Right cardiac atrium (tissue), 5 donors: ENCODE results near the gene DESI2. TPM values are rescaled to one million over a fixed set of nuclear protein-coding genes. Genes with fewer than 3 reads are reported as not detected.
"Not testable (repeated sequence)": the region's sequence is repeated elsewhere in the genome, so short reads cannot be mapped to it uniquely, and the experiment has no call there.

Experiments
- ATAC-seq, 2 donors: fragments of 200-7000 bp; cut with Tn5 transposase; one replicate each; pipeline versions ENCODE4 v1.8.0 to v1.9.1; 2020; ENCODE audit warnings: moderate library complexity in 2 of 2, mild to moderate bottlenecking in 1 of 2
- DNase-seq, 3 donors: peaks; one replicate each; pipeline ENCODE4 v3.0.0-alpha.2; 2020
- H3K27ac ChIP-seq: one replicate; pipeline ENCODE4 v1.5.1; 2013; ENCODE audit warnings: mild to moderate bottlenecking, low read length, control low read depth, moderate library complexity
- H3K27me3 ChIP-seq: one replicate; pipeline ENCODE4 v1.6.1; 2013; ENCODE audit not compliant: control insufficient read depth, insufficient read depth
- H3K4me1 ChIP-seq: one replicate; pipeline ENCODE4 v1.6.1; 2013; ENCODE audit warnings: low read length; ENCODE audit not compliant: control insufficient read depth, insufficient read depth
- H3K4me3 ChIP-seq: one replicate; pipeline ENCODE4 v1.5.1; 2013; ENCODE audit warnings: low read length, control low read depth
- H3K9me3 ChIP-seq: one replicate; pipeline ENCODE4 v1.6.1; 2013; ENCODE audit warnings: low read length; ENCODE audit not compliant: control insufficient read depth
- WGBS: extraction: QIAGEN DNeasy Blood & Tissue Kit; methylation state at CpG from one replicate; pipeline ENCODE4 v1.1.7; 2013; 5-methylcytosine and 5-hydroxymethylcytosine counted together
- intact Hi-C, 4 donors: fragments of 100-400 bp; cut with DNase I; formaldehyde crosslinking; loops; one replicate each; pipeline versions ENCODE4 v1.11.0 to v1.14.0; 2022 to 2023
- polyA plus RNA-seq: library from polyadenylated mRNA; stranded (reverse); fragments of 200-250 nt; gene quantifications from one replicate; pipeline ENCODE4 v1.2.3, GENCODE V29; 2013
- total RNA-seq, 4 donors: library from RNA; stranded (reverse); fragmentation: NEBNext Ultra II Directional; extraction: Animal tissue kit (Norgen Biotek cat#: 25700); gene quantifications; one replicate each; pipeline ENCODE4 v1.2.1, GENCODE V29; 2021
- donor health status: healthy with polysubstance abuse.
- donor health status: DM: no; HTN: yes; CAD: no.
- donor health status: DM: no; HTN: no; CAD: no.
- donor health status: DM: no; HTN: yes; CAD: no; lungs with severe emphysema.
- donor health status: DM: yes; HTN: yes; CAD: no.

DESI2 gene
- total and polyA plus RNA-seq, 5 donors, result 12.1 to 27.0 (median 23.7) TPM

DNA sequence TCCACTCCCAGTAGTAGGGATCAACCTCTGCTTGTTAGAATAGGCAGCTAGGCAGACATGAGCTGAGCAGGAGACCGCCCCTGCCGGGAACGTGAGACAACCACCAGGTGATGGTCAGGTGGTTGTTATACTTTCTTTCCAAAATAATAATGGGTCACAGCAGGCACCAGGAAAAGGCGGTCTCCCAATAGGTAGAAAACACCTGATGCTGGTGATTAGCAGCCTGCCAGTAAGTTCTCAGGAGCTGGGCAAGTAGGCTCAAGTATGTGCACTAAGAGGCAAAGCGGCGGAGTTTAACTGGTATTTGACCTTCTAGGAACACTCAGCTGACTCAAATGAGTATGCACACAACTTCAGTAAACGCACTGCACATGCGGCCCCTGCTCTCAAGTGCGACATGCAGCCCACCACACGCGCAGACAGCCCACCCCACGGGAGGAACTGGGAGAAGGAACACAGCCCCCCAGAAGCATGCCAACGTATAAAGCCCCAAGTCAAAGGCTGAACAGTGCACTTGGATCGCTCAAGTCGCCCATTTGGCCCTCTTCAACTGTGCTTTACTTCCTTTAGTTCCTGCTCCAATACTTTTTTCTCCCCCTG is 80.0 kb downstream of the DESI2 start:
- no peak for ATAC-seq
- H3K4me3 ChIP-seq, result no peak overlapping the region
- no peak overlapping the region for H3K27ac ChIP-seq
- DNase-seq, result no peak
- WGBS, result 95% methylated on average over 15 of the region's 15 CpGs
- no peaks in the 10 kb centered on the region for H3K27me3 ChIP-seq
- no peaks in the 10 kb centered on the region for H3K4me1 ChIP-seq
- intact Hi-C loops, result no loop called here
- no peaks in the 10 kb centered on the region for H3K9me3 ChIP-seq

DNA sequence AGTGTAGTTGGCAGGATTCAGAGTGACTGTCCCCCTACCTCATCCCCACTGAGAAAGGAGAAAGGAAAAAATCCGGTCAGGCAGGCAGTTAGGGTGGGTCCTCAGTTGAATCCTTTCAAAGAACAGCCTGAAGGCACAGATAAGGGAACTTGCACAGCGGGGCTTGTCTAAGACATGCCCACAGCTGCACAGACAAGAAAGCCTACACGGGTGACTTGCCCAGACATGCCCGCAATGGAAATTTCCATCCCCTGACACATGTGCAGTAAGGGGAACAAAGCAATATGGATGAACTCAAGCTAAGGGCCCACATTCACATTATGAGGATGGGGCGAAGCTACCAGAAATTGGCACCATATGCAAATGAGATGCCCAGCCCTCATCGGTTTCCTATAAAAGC is 82.5 kb downstream of the DESI2 start:
- DNase-seq, result no peak
- WGBS, result 93% methylated on average over 6 of the region's 6 CpGs
- Histone ChIP-seq H3K9me3 (no peaks in the 10 kb centered on the region), H3K4me1 (no peaks in the 10 kb centered on the region), H3K27me3 (no peaks in the 10 kb centered on the region), H3K27ac (no peak overlapping the region), H3K4me3 (no peak overlapping the region)
- intact Hi-C loops, result no loop called here
- no peak for ATAC-seq

DNA sequence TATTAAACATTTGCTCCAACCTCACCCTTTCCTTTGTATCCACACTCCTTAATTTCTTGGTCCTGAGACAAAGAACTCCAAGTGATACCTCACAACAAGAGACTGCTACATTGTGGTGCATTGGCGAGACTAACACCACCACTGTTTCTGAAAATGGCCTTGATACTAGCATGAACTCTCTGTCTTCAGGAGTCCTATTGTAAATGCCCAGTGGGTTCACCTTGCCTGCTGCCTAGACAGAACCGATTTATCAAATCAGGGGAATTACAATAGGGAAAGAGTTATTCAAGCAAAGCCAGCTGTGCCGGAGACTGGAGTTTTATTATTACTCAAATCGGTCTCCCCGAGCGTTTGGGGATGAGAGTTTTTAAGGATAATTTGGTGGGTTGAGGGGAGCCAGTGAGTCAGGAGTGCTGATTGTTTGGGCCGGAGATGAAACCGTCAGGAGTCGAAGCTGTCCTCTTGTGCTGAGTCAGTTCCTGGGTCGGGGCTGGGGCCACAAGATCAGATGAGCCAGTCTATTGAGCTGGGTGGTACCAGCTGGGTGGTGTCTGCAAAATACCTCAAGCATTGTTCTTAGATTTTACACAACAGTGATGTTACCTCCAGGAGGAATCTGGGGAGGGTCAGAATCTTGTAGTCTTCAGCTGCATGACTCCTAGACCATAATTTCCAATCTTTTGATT is 83.1 kb downstream of the DESI2 start:
- Histone ChIP-seq H3K9me3 (no peaks in the 10 kb centered on the region), H3K4me1 (no peaks in the 10 kb centered on the region), H3K27ac (no peak overlapping the region), H3K27me3 (no peaks in the 10 kb centered on the region), H3K4me3 (no peak overlapping the region)
- 93% methylated on average over 10 of the region's 10 CpGs for WGBS
- intact Hi-C loops, result no loop called here
- no peak for ATAC-seq
- no peak for DNase-seq

DNA sequence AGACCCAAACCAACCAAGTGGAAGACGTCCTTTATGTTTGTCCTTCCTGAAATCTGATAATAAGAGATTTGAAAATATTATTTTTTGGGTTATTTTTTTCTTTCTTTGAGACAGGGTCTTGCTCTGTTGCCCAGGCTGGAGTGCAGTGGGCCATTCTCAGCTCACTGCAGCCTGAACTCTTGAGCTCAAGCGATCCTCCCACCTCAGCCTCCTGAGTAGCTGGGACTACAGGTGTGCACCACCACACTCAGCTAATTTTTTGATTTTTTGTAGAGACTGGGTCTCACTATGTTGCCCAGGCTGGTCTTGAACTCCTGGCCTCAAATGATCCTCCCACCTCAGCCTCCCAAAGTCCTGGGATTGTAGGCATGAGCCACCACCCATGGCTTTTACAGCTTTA is 86.2 kb downstream of the DESI2 start:
- H3K9me3 ChIP-seq, H3K27ac ChIP-seq, H3K27me3 ChIP-seq, DNase-seq, H3K4me3 ChIP-seq, ATAC-seq, intact Hi-C loops, H3K4me1 ChIP-seq: not testable (repeated sequence)
- WGBS, result 81% methylated on average over 2 of the region's 2 CpGs

DNA sequence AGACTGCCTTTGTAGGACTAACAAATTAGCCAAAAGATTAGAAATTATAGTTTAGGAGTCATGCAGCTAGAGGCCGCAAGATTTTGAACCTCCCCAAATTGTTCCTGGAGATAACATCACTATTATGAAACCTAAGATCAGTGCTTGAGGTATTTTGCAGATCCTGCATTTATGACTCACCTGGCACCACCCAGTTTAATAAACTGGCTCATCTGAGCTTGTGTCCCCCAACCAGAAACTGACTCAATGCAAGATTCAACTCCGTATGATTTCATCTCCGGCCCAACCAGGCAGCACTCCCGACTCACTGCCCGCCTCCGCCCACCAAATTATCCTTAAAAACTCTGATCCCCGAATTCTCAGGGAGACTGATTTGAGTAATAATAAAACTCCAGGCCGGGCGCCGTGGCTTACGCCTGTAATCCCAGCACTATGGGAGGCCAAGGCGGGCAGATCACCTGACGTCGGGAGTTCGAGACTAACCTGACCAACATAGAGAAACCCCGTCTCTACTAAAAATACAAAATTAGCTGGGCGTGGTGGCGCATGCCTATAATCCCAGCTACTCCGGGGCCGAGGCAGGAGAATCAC is 87.2 kb downstream of the DESI2 start:
- H3K27ac ChIP-seq, H3K4me1 ChIP-seq, intact Hi-C loops, DNase-seq, H3K9me3 ChIP-seq, ATAC-seq, H3K4me3 ChIP-seq, H3K27me3 ChIP-seq: not testable (repeated sequence)
- 91% methylated on average over 20 of the region's 20 CpGs for WGBS

DNA sequence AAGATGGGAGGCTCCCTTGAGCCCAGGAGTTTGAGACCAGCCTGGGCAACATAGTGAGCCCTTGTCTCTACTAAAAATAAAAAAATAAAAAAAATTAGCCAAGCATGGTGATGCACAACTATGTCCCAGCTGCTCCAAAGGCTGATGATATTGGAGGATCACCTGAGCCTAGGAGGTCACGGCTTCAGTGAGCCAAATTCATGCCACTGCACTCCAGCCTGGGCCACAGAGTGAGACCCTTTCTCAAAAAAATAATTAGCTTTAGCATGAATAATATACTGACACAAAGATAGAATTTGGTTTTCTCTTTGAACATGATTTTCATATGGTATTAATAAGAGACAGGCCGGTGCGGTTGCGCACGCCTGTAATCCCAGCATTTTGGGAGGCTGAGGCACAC is 88.8 kb downstream of the DESI2 start:
- intact Hi-C loops, result no loop called here
- WGBS, result 99% methylated on average over 5 of the region's 5 CpGs
- no peak for DNase-seq
- Histone ChIP-seq H3K27ac (no peak overlapping the region), H3K4me1 (no peaks in the 10 kb centered on the region), H3K9me3 (no peaks in the 10 kb centered on the region), H3K27me3 (no peaks in the 10 kb centered on the region), H3K4me3 (no peak overlapping the region)
- ATAC-seq, result no peak

DNA sequence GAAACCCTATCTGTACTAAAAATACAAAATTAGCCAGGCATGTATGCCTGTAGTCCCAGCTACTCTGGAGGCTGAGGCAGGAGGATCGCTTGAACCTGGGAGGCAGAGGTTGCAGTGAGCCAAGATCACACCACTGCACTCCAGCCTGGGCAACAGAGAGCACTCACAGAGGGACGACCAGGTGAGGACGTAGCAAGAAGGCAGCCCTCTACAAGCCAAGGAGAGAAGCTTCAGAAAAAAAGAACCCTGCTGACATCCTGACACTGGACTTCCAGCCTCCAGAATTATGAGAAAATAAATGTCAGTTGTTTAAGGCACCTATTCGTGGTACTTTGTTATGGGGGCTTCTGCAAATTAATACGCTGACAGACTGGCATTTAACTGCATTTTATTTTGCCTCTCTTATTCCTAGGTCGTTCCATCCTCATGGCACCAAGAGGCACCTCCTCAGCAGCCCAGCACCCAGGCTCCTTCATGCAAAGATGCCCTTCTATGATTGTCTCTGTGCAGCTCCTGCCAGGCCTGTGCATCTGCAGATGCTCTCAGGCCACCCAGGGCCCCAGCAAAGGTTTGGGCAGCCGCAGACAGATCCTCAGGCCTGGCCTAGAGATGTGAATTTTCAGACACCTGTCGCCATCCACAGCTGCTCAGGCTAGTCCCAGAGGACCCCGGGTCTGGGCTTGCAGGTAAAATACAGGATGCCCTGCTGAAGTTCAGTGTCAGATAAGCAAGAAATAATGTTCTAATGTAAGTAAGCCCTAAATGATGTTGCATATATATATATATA is 96.5 kb downstream of the DESI2 start:
- Histone ChIP-seq H3K4me3 (no peak overlapping the region), H3K4me1 (no peaks in the 10 kb centered on the region), H3K27me3 (no peaks in the 10 kb centered on the region), H3K27ac (no peak overlapping the region), H3K9me3 (no peaks in the 10 kb centered on the region)
- DNase-seq, result peak in 1 of 3 donors; percentile 33
- no peak for ATAC-seq
- WGBS, result 95% methylated on average over 9 of the region's 9 CpGs
- intact Hi-C loops, result no loop called here

DNA sequence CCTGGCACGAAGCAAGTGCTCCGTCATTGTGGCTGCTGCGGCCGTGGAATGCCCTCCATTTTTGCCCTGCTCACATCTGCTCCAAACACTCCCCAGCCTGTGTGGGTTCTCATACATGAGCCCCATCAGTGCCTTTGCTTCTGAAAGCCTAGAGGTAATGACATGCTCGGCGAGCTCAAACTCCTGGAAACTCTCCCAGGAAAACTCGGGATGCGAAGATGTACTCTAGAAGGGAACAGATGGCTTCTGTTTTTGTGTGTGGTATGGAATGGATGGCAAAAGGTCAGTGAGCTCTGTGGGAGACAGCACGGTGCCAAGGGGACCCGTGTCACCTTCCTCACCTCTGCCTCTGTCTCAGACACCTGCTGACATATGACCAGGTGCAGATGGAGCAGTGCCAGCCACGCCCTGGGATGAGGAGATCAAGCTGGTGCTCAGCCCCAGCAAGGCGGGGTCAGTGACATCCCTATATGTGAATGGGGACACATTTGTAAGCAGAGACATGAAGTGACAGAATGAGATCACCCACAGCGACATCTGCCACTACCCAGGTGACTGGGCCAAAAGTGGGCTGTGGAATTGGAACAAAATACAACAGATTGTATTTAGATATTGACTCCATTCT is 98.5 kb downstream of the DESI2 start:
- Histone ChIP-seq H3K4me1 (no peaks in the 10 kb centered on the region), H3K9me3 (no peaks in the 10 kb centered on the region), H3K4me3 (no peak overlapping the region), H3K27me3 (no peaks in the 10 kb centered on the region), H3K27ac (no peak overlapping the region)
- DNase-seq (no peak), ATAC-seq (no peak)
- intact Hi-C loops, result no loop called here
- 80% methylated on average over 13 of the region's 13 CpGs for WGBS

DNA sequence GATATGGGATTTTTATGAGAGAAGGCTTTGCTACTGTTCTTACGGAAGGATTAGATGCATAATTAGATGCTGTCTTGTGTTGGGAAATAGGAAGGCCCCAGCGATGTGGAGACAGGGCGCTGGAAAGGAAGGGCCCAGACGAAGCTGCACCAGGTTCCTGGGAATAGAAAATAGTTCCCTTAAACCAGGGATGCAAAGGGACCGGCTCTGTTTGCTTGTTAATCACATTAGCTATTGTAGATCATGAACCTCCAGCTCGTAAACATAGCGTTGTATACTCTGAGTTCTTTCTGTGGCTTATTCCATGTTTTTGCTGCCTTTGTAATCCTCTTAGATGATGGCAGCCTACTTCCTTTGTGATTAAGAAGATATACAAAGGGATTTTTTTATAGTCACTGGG is 102.7 kb downstream of the DESI2 start:
- Histone ChIP-seq H3K9me3 (no peaks in the 10 kb centered on the region), H3K27me3 (no peaks in the 10 kb centered on the region), H3K4me3 (no peak overlapping the region), H3K27ac (no peak overlapping the region), H3K4me1 (no peaks in the 10 kb centered on the region)
- intact Hi-C loops, result no loop called here
- 94% methylated on average over 7 of the region's 7 CpGs for WGBS
- no peak for DNase-seq
- no peak for ATAC-seq

DNA sequence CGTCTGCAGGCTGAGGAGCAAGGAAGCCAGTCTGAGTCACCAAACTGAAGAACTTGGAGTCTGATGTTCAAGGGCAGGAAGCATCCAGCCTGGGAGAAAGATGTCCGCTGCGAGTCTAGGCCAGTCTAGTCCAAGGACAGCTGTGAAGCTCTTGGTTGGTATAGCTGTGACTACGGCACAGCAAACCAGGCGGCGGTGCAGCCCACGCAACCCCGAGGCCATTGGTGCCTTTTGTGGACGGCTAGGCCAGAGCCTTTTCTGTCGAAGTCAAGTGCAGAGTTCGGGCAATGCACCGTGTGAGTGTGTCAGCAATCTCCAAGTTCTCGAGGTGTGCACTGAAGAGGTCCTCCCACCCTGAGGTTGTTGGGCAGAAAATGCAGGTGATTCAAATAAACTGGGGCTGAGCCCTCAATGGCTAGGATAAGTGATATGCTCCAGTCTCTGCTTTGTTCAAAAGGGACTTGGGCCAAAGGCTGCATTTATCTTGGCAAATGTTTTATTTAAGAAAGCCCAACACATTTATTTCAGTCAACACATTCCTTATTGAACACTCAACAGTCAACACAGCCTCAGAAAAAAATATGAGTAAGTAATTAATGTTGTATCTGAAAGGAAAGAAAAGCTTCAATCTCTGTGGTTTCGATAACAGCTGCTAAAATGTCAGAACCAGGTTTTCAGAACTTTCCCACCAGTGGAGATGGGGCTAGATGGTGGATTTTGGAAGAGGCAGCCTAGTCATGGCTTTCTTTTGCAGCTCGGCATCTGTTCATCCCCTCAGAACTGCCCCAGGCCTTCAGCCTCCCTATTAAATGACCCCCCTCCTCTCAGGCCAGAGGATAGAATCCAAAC is 104.4 kb downstream of the DESI2 start:
- ATAC-seq (no peak), DNase-seq (no peak)
- intact Hi-C loops, result no loop called here
- Histone ChIP-seq H3K9me3 (no peaks in the 10 kb centered on the region), H3K4me1 (no peaks in the 10 kb centered on the region), H3K27me3 (no peaks in the 10 kb centered on the region), H3K27ac (no peak overlapping the region), H3K4me3 (no peak overlapping the region)
- 79% methylated on average over 15 of the region's 15 CpGs for WGBS
